HG02970 (cell line): ENCODE results near the gene GRID2IP.

Source experiments
- ATAC-seq: cut with Tn5 transposase; IDR thresholded peaks from one replicate; pipeline ENCODE4 v1.9.1; 2021; ENCODE audit warnings: mild to moderate bottlenecking, moderate library complexity, moderate number of reproducible peaks; ENCODE audit not compliant: unreplicated experiment, low FRiP score

The GRID2IP gene

DNA sequence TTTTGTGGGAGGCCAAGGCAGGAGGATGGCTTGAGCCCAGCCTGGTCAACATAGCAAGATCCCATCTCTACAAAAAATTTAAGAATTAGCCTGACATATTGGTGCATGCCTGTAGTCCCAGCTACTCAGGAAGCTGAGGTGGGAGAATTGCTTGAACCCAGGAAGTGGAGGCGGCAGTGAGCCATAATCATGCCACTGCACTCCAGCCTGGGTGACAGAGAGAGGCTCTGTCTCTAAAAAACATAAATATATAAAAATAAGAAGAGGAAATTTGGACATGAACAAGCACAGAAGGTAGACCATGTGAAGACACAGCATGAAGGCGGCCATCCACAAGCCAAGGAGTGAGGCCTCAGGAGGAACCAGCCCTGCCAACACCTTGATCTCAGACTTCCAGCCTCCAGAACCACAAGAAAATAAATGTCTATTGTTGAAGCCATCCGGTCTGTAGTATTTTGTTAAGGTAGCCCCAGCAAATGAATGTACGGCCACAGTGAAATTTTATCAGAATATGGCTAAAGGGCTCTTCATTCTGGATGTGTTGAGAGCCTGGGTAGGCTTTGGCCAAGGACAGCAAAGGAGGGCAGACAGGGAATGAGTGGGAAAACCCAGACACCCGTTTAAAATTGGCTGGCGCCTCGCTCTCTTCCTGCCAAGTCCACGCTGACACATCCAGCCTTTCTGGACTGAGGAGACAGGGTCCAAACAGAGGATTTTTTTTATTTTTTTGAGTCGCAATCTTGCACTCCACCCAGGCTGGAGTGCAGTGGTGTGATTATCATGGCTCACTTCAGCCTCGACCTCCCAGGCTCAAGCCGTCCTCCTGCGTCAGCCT lies 12.9 kb upstream of the GRID2IP start:
- ATAC-seq, result no peak

DNA sequence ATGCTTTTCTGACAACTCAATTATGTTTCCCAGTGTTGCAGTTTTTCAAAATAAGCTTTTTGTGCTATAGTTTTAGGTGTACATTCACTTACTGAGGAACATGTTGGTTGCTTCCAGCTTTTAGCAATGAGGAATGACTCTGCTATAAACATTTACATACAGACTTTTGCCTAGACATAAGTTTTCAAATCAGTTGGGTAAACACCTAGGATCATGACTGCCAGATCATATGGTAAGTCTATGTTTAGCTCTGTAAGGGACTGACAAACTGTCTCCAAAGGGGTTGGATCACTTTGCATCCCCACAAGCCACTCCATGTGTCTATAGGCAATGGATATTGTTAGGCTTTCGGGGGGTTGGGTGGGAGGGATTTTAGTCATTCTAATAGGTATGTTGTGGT lies 10.8 kb upstream of the GRID2IP start:
- no peak for ATAC-seq

DNA sequence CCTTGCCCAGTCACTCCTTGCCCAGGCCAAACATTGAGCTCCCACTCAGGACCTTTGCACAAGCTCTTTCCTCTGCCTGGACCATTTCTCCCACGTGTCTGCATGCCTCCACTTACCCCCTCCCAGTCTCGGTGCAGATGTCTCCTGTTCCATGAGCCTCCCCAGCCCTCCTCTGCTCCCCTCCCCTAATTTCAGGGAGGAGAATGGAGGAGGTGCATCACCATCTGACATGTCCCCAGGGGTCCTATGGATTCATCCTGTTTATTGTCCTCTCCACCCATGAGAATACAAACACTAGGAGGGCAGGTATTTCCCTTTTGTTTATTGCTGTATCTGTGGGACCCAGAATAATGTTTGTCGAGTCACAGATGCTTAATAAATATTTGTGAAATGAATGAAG lies 8.6 kb upstream of the GRID2IP start:
- no peak for ATAC-seq

DNA sequence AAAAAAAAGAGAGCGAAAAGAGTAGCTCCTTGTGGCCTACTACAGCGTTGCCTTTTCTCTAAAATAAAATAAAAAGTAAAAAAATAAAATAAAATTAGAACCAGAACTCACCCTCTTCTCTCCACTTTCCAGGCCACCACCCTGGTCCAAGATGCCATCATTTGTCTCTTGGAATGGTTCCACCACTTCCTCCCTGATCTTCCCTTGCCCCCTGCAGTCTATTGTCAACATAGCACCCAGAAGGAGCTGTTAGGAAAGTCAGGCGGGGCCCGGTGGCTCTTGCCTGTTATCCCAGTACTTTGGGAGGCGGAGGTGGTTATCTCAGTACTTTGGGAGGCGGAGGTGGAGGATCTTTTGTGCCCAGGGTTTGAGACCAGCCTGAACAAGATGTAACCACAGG lies 7.6 kb upstream of the GRID2IP start:
- no peak for ATAC-seq

DNA sequence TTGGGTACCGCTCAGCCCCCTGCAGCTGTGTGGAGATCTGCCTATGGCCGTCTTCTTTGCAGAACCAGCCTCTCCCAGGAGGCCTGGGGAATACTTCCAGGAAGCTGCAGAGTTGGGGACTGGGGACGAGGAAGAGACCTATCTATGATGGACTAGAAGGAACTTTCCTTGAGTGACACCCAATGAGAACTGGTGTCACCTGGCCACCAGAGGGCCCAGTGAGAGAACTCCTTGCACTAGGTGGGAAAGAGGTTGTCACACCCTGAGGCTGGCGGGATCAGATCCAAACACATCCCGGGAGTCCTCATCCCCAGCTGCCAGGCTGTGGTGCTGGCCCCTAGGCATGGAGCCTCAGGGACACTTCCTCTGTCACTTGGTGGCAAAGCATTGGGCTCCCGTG lies 4.9 kb upstream of the GRID2IP start:
- ATAC-seq, result no peak

DNA sequence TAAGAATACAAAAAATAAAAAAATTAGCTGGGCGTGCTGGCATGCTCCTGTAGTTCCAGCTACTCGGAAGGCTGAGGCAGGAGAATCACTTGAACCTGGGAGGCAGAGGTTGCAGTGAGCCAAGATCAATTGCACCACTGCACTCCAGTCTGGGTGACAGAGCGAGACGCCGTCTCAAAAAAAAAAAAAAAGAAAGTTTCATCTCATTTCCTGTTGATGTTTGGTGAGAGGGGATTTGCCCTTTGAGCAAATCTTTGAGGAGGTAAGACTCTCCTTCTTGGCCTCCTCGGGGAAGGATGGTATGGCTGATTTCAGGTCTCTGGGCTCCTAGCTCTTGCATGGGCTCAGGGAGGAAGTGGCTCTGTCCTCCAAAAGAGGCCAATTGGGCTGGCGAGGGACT lies 3.6 kb upstream of the GRID2IP start:
- ATAC-seq, result no peak

DNA sequence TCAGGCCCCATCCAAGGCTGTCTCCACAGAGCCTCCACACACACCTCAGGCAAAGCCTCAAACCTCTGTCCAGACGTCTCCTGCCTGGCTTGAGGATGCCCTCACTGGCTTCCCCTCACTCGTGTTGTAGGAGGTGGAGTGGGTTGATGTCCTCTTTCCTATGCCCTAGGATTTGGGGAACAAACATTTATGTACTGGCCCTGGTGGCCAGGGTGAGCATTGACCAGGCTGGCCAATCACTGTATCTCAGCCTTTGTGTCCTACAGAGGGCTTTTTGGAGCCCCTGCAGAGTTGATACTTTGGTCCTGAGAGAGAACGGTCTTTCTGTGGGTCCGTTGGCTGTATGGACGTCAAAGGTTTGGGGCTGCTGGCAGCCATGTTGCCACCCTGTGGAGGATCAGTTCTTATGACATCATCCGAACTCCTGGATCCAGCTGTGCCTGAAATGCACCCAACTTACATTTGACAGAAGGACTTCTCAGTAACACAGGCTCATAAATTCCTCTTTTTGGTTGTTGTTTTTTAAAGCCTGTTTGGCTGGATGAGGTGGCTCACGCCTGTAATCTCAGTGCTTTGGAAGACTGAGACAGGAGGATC lies 2.3 kb upstream of the GRID2IP start:
- no peak for ATAC-seq

DNA sequence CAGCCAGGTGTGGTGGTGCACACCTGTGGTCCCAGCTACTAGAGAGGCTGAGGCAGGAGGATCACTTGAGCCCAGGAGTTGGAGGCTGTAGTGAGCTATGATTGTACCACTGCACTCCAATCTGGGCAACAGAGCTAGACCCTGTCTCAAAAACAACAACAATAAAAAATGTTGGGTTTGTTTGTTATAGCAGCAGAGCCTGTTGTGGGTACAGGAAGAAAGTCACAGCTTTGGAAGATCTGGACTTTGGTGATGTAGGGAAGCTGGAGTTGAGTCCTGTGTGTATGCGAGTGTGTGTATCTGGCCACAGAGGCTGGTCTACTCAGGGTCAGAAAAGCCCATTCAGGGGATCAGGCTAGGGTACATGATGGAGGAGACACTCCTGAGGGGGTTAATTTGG lies 3.9 kb downstream of the GRID2IP start:
- ATAC-seq, result no peak

DNA sequence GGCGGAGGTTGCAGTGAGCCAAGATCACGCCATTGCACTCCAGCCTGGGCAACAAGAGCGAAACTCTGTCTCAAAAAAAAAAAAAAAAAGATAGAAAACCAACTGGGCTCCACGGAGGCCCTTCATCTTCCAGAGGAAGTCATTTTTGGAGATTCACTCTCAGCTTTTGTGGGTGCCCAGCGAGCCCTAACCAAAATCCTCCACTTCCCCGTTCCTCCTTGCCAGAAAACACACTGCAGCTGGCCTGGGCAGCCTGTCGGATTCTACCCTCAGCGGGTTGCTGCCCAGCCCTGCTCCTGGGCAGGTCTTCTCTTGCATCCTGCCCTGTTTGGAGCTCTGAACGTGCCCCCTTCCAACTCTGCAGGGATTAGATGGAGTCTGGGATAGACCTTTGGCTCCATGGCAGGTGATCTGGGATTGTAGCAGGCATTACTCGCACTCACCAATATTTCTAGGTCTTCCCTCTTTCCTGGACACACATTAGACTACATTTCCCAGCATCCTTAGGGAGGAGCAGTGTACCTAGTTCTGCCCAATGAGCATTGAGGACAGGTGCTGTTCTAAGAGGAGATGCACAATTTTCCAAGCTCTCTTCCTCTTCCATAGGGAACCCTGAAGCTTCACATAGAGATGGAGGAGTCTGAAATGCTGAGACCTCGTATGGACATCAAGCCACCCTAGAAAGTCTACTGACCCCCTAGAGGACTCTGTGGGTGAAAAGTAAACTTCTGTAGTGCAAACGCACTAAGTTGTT lies 4.6 kb downstream of the GRID2IP start:
- no peak for ATAC-seq

DNA sequence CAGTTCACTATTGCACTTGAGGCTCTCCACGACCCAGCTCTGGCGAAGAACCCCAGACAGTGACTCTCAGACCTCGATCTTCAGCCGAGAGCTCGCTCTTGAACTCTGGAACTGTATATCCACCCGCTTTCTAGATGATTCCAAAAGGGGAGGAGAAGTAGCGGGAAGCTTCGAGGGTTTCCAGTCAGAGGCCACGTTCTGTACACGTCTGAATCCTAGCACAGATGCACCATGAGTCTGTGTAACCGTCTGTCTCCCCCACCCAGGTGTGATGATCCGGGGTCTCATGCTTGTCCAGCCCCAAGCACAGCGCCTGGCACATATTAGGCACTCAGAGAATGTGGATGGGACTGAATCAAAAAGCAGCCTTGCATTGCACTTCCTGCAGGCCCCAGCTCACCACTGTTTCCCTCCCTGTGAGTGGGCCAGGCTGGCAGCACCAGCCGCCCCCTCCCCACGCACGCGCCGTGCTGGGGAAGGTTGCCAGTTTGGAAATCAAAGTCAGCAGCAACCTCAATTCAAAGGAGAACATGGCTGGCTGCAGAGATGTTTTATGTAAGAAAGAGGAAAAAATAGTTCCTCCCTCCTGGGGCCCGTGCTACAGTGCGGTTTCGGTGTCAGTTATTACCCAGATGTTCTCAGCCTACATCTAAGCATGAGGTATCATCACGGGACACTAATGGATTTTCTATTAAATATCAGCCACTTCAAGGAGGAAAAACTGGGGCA lies 5.7 kb downstream of the GRID2IP start:
- ATAC-seq, result no peak

DNA sequence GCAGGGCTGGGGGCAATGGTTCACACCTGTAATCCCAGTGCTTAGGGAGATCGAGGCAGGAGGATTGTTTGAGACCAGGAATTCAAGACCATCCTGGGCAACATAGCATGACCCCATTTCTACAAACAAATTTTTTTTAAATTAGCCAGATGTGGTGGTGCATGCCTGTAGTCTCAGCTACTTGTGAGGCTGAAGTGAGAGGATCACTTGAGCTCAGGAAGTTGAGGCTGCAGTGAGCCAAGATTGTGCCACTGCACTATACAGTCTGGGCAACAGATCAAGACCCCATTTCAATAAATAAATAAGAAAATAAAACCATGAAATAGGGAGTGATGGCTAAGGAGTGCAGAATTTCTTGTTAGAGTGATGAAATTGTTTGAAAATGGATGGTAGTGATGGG lies 8.9 kb downstream of the GRID2IP start:
- ATAC-seq, result no peak

DNA sequence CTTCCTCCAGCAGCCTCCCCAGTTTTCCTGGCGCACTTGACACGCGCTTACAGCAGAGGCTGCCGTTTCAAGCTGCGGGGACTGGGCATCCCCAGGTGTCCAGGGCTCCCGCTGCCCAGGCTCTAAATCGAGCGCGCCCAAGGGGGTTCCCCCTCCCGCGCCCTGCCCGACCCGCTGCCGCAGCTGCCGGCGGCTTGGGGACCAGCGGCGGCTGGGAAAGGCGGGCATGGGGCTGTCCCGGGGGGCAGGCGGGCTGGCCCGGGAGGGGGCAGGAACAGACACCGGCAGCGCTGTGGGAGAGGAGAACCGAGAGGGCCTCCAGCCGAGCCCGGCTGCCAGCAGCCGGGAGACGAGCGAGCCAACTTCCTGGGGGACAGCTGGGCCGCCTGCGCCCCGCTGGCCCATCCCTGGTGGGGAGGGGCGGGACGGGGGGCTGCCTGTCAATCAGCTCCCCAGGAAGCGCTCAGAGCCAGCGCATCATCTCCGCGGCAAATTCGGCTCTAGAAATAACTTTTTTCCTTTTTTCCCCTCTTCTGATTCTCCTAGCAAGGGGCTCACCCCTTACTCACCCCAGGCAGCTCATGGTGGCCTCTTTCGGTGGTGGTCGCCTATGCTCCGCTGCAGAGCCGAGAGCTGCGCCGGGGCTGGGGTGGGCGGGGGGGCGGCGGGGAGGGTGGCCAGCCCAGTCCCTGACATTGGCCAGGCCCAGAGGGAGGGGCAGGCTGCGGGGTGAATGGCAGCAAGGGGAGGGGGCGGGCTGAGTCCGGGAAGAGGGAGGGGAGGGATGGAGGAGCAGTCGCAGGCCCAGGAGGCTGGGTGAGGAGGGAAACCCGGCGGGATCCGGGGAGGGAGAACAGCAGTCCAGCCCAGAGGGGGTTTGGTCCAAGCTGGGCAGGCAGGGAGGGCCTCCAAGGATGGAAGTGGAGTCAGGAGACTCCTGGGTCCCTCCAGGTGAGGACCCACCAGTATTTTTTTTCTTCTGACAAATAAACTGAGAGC lies 14.7 kb downstream of the GRID2IP start:
- ATAC-seq, result no peak

DNA sequence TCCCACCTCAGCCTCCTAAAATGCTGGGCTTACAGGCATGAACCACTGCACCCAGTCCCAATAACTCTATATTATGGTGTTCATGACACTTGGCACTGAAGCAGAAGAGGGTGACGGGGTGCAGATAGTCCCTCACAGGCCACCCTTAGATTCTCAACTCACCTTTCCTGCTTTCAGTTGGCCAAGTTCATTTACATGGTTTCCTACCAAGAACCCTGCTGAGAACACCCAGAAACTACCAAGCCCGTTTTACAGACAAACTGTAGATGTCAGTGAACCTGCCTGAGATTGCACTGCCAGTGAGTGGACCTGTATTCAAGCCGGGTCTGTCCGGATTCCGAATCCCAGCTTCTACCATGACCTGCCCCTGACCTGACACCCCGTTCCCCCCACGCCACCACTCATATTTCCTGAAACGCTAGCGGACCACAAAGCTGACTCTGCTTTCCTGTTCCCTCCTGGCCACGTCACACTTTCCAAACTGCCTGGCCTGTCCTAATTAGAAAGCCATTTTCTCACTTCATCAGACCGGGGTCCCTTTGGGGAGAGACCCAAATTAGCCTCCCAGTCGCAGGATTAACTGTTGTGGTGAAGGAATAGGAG lies 17.3 kb downstream of the GRID2IP start:
- no peak for ATAC-seq

DNA sequence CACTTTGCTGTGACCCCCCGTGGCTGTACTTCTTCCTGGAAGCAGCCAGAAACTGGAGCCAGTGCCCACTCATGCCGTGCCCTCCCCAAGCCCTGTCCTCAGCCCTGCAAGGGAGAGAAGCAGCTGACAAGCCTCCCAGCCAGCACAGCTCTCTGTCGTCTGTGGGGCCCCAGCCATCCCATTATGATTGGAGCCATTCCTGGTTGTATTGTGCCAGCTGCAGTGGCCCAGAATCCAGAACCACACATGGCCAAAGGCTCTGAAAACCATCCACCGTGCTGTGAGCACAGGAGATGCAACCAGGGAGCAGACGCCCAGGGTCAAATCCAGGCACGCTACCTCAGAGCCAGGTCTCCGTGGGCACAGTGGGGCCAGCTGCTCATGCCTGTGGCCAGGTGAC lies 18.7 kb downstream of the GRID2IP start:
- no peak for ATAC-seq

DNA sequence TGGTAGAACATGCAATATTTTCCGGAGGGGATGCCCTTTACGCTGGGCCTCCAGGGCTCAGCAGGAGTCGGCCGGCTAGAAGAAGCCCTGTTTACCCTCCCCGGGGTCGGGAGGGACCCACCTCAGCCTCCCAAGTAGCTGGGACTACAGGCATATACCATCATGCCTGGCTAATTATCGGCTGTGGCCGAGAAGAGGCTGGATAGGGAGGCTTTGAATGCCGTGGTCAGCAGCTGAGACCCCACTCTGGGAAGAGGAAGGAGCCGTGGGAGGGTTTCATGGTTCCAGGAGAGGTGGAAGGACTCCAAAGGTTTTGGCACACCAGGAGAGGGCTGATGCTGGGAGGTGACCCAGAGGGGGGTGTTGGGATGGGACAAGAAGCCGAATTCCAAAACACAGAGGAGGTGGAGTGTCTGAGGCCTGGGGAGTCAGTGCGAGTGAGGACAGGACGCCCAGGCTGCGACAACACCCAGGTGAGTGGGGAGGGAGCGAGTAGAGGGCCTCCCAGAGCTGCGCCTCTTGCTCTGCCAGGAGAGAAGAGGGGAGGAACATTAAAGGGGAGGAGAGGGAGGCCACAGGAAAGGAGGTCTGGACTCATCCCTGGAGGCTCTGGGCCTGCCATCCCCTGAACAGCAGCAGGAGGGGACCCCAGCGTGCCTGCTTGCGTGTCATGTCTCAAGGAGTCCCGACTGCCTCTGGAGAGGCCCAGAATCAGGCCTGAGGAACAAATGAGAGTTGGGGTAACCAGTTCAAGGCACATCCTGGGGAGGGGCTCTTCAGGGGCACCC lies 19.6 kb downstream of the GRID2IP start:
- no peak for ATAC-seq

DNA sequence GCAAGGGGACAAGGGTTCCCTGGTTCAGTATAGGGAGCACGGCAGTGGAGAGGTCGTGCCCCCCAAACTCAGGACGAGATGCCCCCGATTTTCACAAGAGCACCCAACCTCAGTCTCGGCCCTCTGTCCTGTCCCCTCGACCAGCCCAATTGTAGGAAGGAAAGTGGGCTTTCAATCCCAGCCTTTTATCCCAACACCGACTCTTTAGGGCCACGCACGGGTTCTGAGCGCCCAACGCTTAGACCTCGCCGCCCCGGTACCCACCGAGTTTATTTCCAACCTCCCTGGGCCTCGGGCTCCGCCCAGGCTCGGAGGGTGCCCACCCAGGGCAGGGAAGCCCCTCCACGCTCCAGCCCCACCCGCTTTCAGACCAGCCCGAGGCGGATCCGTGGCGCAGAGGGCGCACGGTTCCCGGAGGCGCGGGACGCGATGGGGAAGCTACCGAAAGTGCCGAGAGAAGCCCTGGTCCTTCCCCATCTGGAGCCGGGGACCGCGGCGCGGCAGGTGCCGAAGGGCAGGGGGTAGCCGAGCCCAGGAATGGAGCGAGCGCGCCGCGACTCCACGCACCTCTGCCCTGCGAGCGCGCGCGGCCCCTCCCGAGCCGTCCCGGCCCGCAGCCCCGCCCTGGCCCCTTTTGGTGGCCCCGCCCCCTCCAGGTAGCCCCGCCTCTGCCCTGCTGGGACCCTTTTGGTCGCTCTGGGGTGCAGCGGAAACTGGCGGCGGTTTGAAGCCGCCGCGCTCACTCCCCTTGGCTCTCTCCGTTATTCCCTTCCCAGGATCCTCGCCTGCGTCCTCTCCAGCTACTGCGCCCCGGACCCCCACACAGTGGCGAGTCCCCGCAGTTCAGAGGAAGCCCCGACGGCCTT lies 20.4 kb downstream of the GRID2IP start:
- ATAC-seq, result no peak

DNA sequence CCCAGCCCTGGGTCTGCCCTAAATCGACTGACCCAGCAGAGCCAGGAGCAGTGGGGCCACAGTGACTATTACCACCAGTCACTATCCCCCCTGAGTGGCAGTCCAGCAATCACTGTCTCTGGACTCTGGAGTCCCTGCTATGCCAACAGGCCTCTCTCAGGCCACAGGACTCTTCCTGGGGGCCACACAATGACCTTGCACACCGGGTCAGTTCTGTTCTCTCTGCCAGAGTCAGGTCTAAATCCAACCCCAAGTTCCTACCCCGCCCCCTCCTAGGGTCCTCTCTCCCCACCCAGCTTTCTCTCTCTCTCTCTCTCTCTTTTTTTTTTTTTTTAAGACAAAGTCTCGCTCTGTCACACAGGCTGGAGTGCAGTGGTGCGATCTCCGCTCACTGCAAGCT lies 21.6 kb downstream of the GRID2IP start:
- ATAC-seq, result no peak
